Stomach (tissue), 9 donors: ENCODE results near the gene TDRD3. TPM values are rescaled to one million over a fixed set of nuclear protein-coding genes. Genes with fewer than 3 reads are reported as not detected.

ENCODE experiments used
- DNase-seq, 2 donors: peaks; one replicate each; pipeline versions ENCODE4 v3.0.0 to v3.0.0-alpha.2; 2013 to 2019
- H3K27ac ChIP-seq, 5 donors: fragments of 200-600 bp in 4 of 5; sonication (generic) in 4 of 5; one replicate each; pipeline ENCODE4 v1.5.1; 2013 to 2019; ENCODE audit warnings: mild to moderate bottlenecking in 1 of 5, moderate library complexity in 1 of 5
- H3K27me3 ChIP-seq, 3 donors: fragments of 200-600 bp; sonication (generic); one replicate each; pipeline ENCODE4 v1.5.1; 2017 to 2019; ENCODE audit warnings: mixed run types in 1 of 3
- H3K36me3 ChIP-seq, 4 donors: fragments of 200-600 bp; sonication (generic); 1 replicate in 3 of 4; 2 replicates in 1 of 4; pipeline ENCODE4 v1.5.1; 2016 to 2019
- H3K4me1 ChIP-seq, 4 donors: fragments of 200-600 bp; sonication (generic); one replicate each; pipeline ENCODE4 v1.5.1; 2016 to 2019
- H3K4me3 ChIP-seq, 4 donors: fragments of 200-600 bp; sonication (generic) in 3 of 4; one replicate each; pipeline ENCODE4 v1.5.1; 2016 to 2019; ENCODE audit warnings: mild to moderate bottlenecking in 1 of 4
- H3K9me3 ChIP-seq, 4 donors: fragments of 200-600 bp; sonication (generic); one replicate each; pipeline ENCODE4 v1.5.1; 2016 to 2019
- CTCF ChIP-seq, 7 experiments: fragments of 450-650 bp in 4 of 7; fragments of 200-600 bp in 3 of 7; sonication (generic) in 3 of 7; IDR thresholded peaks; one replicate each; pipeline ENCODE4 v1.5.1; 2016 to 2019; ENCODE audit warnings: antibody characterized with exemption in 7 of 7, control low read depth in 2 of 7, mild to moderate bottlenecking in 1 of 7
- EP300 ChIP-seq: sonication (generic); formaldehyde crosslinking; IDR thresholded peaks from one replicate; pipeline ENCODE4 v1.6.1; 2017; ENCODE audit warnings: antibody characterized with exemption
- POLR2A ChIP-seq, 4 donors: fragments of 450-650 bp; IDR thresholded peaks; one replicate each; pipeline ENCODE4 v1.6.1; 2016; ENCODE audit warnings: antibody characterized with exemption in 4 of 4, control low read depth in 2 of 4, mild to moderate bottlenecking in 1 of 4, moderate library complexity in 1 of 4
- POLR2AphosphoS5 ChIP-seq, 3 donors: sonication (generic); formaldehyde crosslinking; IDR thresholded peaks; one replicate each; pipeline ENCODE4 v1.6.1; 2016; ENCODE audit warnings: antibody characterized with exemption in 3 of 3
- WGBS, 5 donors: extraction: QIAGEN DNeasy Blood & Tissue Kit in 3 of 5; methylation state at CpG; one replicate each; pipeline versions ENCODE4 v1.1.5 to v1.1.7; 2013 to 2018; 5-methylcytosine and 5-hydroxymethylcytosine counted together
- intact Hi-C: fragments of 100-400 bp; cut with DNase I; formaldehyde crosslinking; loops from one replicate; pipeline ENCODE4 v1.15.1; 2023; ENCODE audit warnings: low total_unique reads
- polyA plus RNA-seq, 3 donors: library from polyadenylated mRNA; stranded (reverse); fragments of 200-250 nt; gene quantifications; one replicate each; pipeline ENCODE4 v1.2.3, GENCODE V29; 2013
- small RNA-seq, 4 donors: library from RNA; depleted of rRNA; stranded (forward); fragments of <200 nt; gene quantifications; one replicate each; pipeline ENCODE3, GENCODE V24; 2016
- total RNA-seq, 5 donors: library from RNA; depleted of rRNA; stranded (reverse); fragments of >200 nt; gene quantifications; one replicate each; pipeline versions ENCODE4 v1.1.0 to v1.2.3, GENCODE V29; 2014 to 2016
- donor health status: healthy with polysubstance abuse.
- donor health status: Bipolar disorder and iron deficiency.
- donor health status: healthy.

The TDRD3 gene
- total and polyA plus RNA-seq, 8 donors = 9.7 to 67.1 (median 24.2) TPM

- intact Hi-C loops = no loop called here
- TF ChIP-seq CTCF (IDR thresholded peaks at IDR 0.05) (no peak), POLR2A (IDR thresholded peaks at IDR 0.05) (no peak), POLR2AphosphoS5 (IDR thresholded peaks at IDR 0.05) (no peak), EP300 (no peak)
- no peak for DNase-seq
- Histone ChIP-seq H3K4me1 (no peaks in the 10 kb centered on the region), H3K27me3 (no peaks in the 10 kb centered on the region), H3K4me3 (no peak overlapping the region), H3K27ac (no peak overlapping the region), H3K36me3 (no peaks in the 10 kb centered on the region), H3K9me3 (no peaks in the 10 kb centered on the region)
- WGBS, 5 donors = 66 to 91% (median 78%) methylated on average over 2 of the region's 2 CpGs
These were observed 222.4 kb downstream of the TDRD3 start for GRCh38 chr13:60619461-60619860.

- no peak for TF ChIP-seq CTCF (IDR thresholded peaks at IDR 0.05)
- no peak for TF ChIP-seq EP300
- TF ChIP-seq POLR2A (IDR thresholded peaks at IDR 0.05) = no peak
- no peak for TF ChIP-seq POLR2AphosphoS5 (IDR thresholded peaks at IDR 0.05)
- Histone ChIP-seq H3K27ac (no peak overlapping the region), H3K36me3 (no peaks in the 10 kb centered on the region), H3K4me3 (no peak overlapping the region), H3K4me1 (no peaks in the 10 kb centered on the region), H3K27me3 (no peaks in the 10 kb centered on the region), H3K9me3 (no peaks in the 10 kb centered on the region)
- intact Hi-C loops = no loop called here
- WGBS, 5 donors = 64 to 77% (median 73%) methylated on average over 5 of the region's 5 CpGs
- no peak for DNase-seq
These were observed 223.8 kb downstream of the TDRD3 start for GRCh38 chr13:60620611-60621395.

GRCh38 chr13:60623151-60623550 lies 226.1 kb downstream of the TDRD3 start:
- no peaks in the 10 kb centered on the region for H3K9me3 ChIP-seq
- WGBS, 5 donors = 32 to 93% (median 81%) methylated on average over 1 of the region's 1 CpG
- DNase-seq = no peak
- no peaks in the 10 kb centered on the region for H3K27me3 ChIP-seq
- no peaks in the 10 kb centered on the region for H3K4me1 ChIP-seq
- intact Hi-C loops = no loop called here
- no peak overlapping the region for H3K4me3 ChIP-seq
- no peaks in the 10 kb centered on the region for H3K36me3 ChIP-seq
- no peak overlapping the region for H3K27ac ChIP-seq
- TF ChIP-seq POLR2AphosphoS5 (IDR thresholded peaks at IDR 0.05) = no peak
- no peak for TF ChIP-seq CTCF (IDR thresholded peaks at IDR 0.05)
- TF ChIP-seq POLR2A (IDR thresholded peaks at IDR 0.05) = no peak
- no peak for TF ChIP-seq EP300

Small RNAs within 50 kb of the gene (small RNA-seq; reads per million reads assigned to genes)
- 0 reads per million in 4 donors for gene RNA5SP31

Other genes with a start within 250 kb of the TDRD3 start
- gene DIAPH3, start 233.3 kb upstream of the TDRD3 start, total RNA-seq = 10 to 100 TPM in 1 of 5 donors, 1 to 10 TPM in 4; 2.6 to 12.1 (median 5.9) TPM
- 1 to 10 TPM; 2.5 to 6.7 (median 3.2) TPM for gene DIAPH3, start 233.3 kb upstream of the TDRD3 start, polyA plus RNA-seq